ENCODE measurements around the gene LSP1. TPM values are rescaled to one million over a fixed set of nuclear protein-coding genes. Genes with fewer than 3 reads are reported as not detected.
A peak's percentile ranks its signal among the peaks of the same experiment; 100 is the strongest.

LSP1 gene
- total and polyA plus RNA-seq, 2 of the 8 experiments (the other 6 are each of a cell fraction or from before 2014, with no cell fraction given), result 0.03 TPM; not detected in 1

GRCh38 chr11:1876361-1877063, 23.6 kb downstream of the LSP1 start (continued):
- TF ChIP-seq CHD7 (IDR thresholded peaks at IDR 0.05; ENCODE audit: insufficient replicate concordance, low read length) (no peak), RNF2 (IDR thresholded peaks at IDR 0.05; ENCODE audit: borderline replicate concordance, low read depth, low read length, missing control alignments, poor library complexity, severe bottlenecking) (no peak), BCL11A (IDR thresholded peaks at IDR 0.05; ENCODE audit: low read depth in 2 of 2, low read length in 2 of 2) (no peak), CBX5 (IDR thresholded peaks at IDR 0.05; ENCODE audit: low read depth, low read length) (no peak), SIRT6 (IDR thresholded peaks at IDR 0.05; ENCODE audit: low read length) (no peak), KDM1A (IDR thresholded peaks at IDR 0.05; ENCODE audit: borderline replicate concordance, low read length) (no peak)
- TF ChIP-seq, protein P1, sequence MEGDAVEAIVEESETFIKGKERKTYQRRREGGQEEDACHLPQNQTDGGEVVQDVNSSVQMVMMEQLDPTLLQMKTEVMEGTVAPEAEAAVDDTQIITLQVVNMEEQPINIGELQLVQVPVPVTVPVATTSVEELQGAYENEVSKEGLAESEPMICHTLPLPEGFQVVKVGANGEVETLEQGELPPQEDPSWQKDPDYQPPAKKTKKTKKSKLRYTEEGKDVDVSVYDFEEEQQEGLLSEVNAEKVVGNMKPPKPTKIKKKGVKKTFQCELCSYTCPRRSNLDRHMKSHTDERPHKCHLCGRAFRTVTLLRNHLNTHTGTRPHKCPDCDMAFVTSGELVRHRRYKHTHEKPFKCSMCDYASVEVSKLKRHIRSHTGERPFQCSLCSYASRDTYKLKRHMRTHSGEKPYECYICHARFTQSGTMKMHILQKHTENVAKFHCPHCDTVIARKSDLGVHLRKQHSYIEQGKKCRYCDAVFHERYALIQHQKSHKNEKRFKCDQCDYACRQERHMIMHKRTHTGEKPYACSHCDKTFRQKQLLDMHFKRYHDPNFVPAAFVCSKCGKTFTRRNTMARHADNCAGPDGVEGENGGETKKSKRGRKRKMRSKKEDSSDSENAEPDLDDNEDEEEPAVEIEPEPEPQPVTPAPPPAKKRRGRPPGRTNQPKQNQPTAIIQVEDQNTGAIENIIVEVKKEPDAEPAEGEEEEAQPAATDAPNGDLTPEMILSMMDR (IDR thresholded peaks at IDR 0.05; ENCODE audit: control extremely low read depth in 1 of 3, insufficient read depth in 1 of 3, low read depth in 1 of 3, low read length in 3 of 3), result peak; percentile 73 to 78 (median 75)

Data from H1 (cell line).